Common myeloid progenitor, CD34-positive (primary cell): Measurements from ENCODE around the gene POU4F3.

Experiments used
- CTCF ChIA-PET: fragments of 350-600 bp; sonication (Branson Sonifier 250); formaldehyde crosslinking; loops from one replicate; lab custom pipeline; 2021; ENCODE audit warnings: antibody characterized with exemption; lab: Charles Lee
- POLR2A ChIA-PET: fragments of 350-600 bp; sonication (Branson Sonifier 250); formaldehyde crosslinking; loops from one replicate; lab custom pipeline; 2021; ENCODE audit warnings: antibody characterized with exemption; lab: Charles Lee
- DNase-seq, 3 donors: peaks; one replicate each; pipeline versions ENCODE4 v3.0.0 to v3.0.0-alpha.2; 2013
- H3K27ac ChIP-seq, 2 experiments: 1 replicate in 1 of 2; 2 replicates in 1 of 2; pipeline ENCODE4 v1.7.0; 2013; ENCODE audit warnings: inconsistent platforms in 2 of 2, low read length in 2 of 2, mild to moderate bottlenecking in 2 of 2, low read depth in 1 of 2, moderate library complexity in 1 of 2; ENCODE audit not compliant: severe bottlenecking in 2 of 2, insufficient read depth in 1 of 2, poor library complexity in 1 of 2
- H3K27me3 ChIP-seq, 5 experiments: replicated peaks in 2 of 5; 1 replicate in 3 of 5; 2 replicates in 2 of 5; pipeline versions ENCODE4 v1.6.1 to v1.7.0; 2013; ENCODE audit warnings: low read length in 4 of 5, mild to moderate bottlenecking in 2 of 5, moderate library complexity in 2 of 5, inconsistent platforms in 1 of 5; ENCODE audit not compliant: insufficient read depth in 5 of 5, control insufficient read depth in 4 of 5
- H3K36me3 ChIP-seq, 4 experiments: 1 replicate in 2 of 4; 2 replicates in 2 of 4; pipeline versions ENCODE4 v1.6.1 to v1.7.0; 2013; ENCODE audit warnings: low read length in 3 of 4, control low read depth in 1 of 4, mild to moderate bottlenecking in 1 of 4; ENCODE audit not compliant: control insufficient read depth in 4 of 4, insufficient read depth in 4 of 4
- H3K4me1 ChIP-seq, 4 experiments: 1 replicate in 3 of 4; 2 replicates in 1 of 4; pipeline versions ENCODE4 v1.6.1 to v1.7.1; 2013; ENCODE audit warnings: low read length in 3 of 4, mild to moderate bottlenecking in 3 of 4, control low read depth in 1 of 4, inconsistent platforms in 1 of 4, moderate library complexity in 1 of 4; ENCODE audit not compliant: control insufficient read depth in 4 of 4, insufficient read depth in 4 of 4; ENCODE audit errors: control extremely low read depth in 1 of 4
- H3K4me3 ChIP-seq, 7 experiments: 1 replicate in 4 of 7; 2 replicates in 3 of 7; pipeline versions ENCODE4 v1.5.1 to v1.7.0; 2013; ENCODE audit warnings: mild to moderate bottlenecking in 7 of 7, low read length in 6 of 7, moderate library complexity in 6 of 7, inconsistent platforms in 2 of 7, low read depth in 2 of 7, control low read depth in 1 of 7; ENCODE audit not compliant: insufficient read depth in 4 of 7, control insufficient read depth in 1 of 7; ENCODE audit errors: extremely low read depth in 1 of 7
- H3K9me3 ChIP-seq, 5 experiments: 1 replicate in 4 of 5; 2 replicates in 1 of 5; pipeline versions ENCODE4 v1.6.1 to v1.7.1; 2013; ENCODE audit warnings: low read length in 4 of 5, mild to moderate bottlenecking in 2 of 5, inconsistent platforms in 1 of 5, low read depth in 1 of 5, moderate library complexity in 1 of 5; ENCODE audit not compliant: control insufficient read depth in 4 of 5, insufficient read depth in 2 of 5; ENCODE audit errors: control extremely low read depth in 1 of 5
- WGBS: methylation state at CpG from one replicate; pipeline ENCODE4 v1.1.5; 2013; ENCODE audit not compliant: insufficient coverage; 5-methylcytosine and 5-hydroxymethylcytosine counted together

Gene POU4F3

GRCh38 chr5:146327257-146327870 is 11.3 kb upstream of the POU4F3 start:
- Histone ChIP-seq H3K4me1 (no peaks in the 10 kb centered on the region), H3K36me3 (no peaks in the 10 kb centered on the region), H3K4me3 (no peak overlapping the region), H3K27ac (no peak overlapping the region), H3K27me3 (peaks cover 3 to 51% (median 18%) of the 10 kb centered on the region in 5 experiments), H3K9me3 (peaks cover 0 to 3% (median 0%) of the 10 kb centered on the region in 5 experiments)
- ChIA-PET CTCF (interaction anchor here (0.6 to 1.4 kb wide), 3 partner anchors 12 to 101 kb away, joined by 4 read pairs; no protein-coding TSS in a partner anchor), POLR2A (no interaction called here)
- no peak for DNase-seq
- 75% methylated on average over 4 of the region's 7 CpGs for WGBS

GRCh38 chr5:146327989-146328388 is 10.7 kb upstream of the POU4F3 start:
- CTCF ChIA-PET: interaction anchor here (1.3 to 1.4 kb wide), 2 partner anchors 12 to 13 kb away, joined by 4 read pairs; no protein-coding TSS in a partner anchor

GRCh38 chr5:146329697-146330096 is 8.9 kb upstream of the POU4F3 start:
- POLR2A ChIA-PET: no interaction called here
- DNase-seq: no peak
- Histone ChIP-seq H3K4me3 (no peak overlapping the region), H3K36me3 (no peaks in the 10 kb centered on the region), H3K4me1 (peaks cover 0 to 3% (median 0%) of the 10 kb centered on the region in 4 experiments), H3K27ac (no peak overlapping the region), H3K27me3 (peaks cover 14 to 74% (median 36%) of the 10 kb centered on the region in 5 experiments), H3K9me3 (peaks cover 0 to 3% (median 2%) of the 10 kb centered on the region in 5 experiments)
- CTCF ChIA-PET: interaction anchor here (1.6 kb wide), 1 partner anchor 22 kb away, joined by 3 read pairs; no protein-coding TSS in a partner anchor
- WGBS: no CpG with 5 or more reads among the region's 2 CpGs

More at GRCh38 chr5:146327989-146328388, 10.7 kb upstream of the POU4F3 start:
- 0% methylated on average over 1 of the region's 1 CpG for WGBS
- Histone ChIP-seq H3K27ac (no peak overlapping the region), H3K36me3 (no peaks in the 10 kb centered on the region), H3K27me3 (peaks cover 7 to 57% (median 22%) of the 10 kb centered on the region in 5 experiments), H3K9me3 (peaks cover 0 to 3% (median 0%) of the 10 kb centered on the region in 5 experiments), H3K4me3 (no peak overlapping the region), H3K4me1 (no peaks in the 10 kb centered on the region)
- no peak for DNase-seq
- POLR2A ChIA-PET: no interaction called here

- Histone ChIP-seq H3K9me3 (peaks cover 0 to 3% (median 2%) of the 10 kb centered on the region in 5 experiments), H3K4me1 (peaks cover 0 to 3% (median 0%) of the 10 kb centered on the region in 4 experiments), H3K27me3 (peaks cover 16 to 90% (median 48%) of the 10 kb centered on the region in 5 experiments), H3K4me3 (no peak overlapping the region), H3K27ac (no peak overlapping the region), H3K36me3 (no peaks in the 10 kb centered on the region)
- ChIA-PET POLR2A (no interaction called here), CTCF (no interaction called here)
- no peak for DNase-seq
- WGBS: 0% methylated on average over 2 of the region's 2 CpGs
These were observed 7.2 kb upstream of the POU4F3 start for GRCh38 chr5:146331423-146331822.

GRCh38 chr5:146334074-146334533 is 4.5 kb upstream of the POU4F3 start:
- DNase-seq: peak in 1 of 3 donors; percentile 13
- H3K27me3 ChIP-seq: peaks cover 18 to 97% (median 60%) of the 10 kb centered on the region in 5 experiments
- H3K36me3 ChIP-seq: no peaks in the 10 kb centered on the region
- CTCF ChIA-PET: interaction anchor here (1.0 kb wide), 1 partner anchor 13 kb away, joined by 3 read pairs; no protein-coding TSS in a partner anchor
- WGBS: 2% methylated on average over 10 of the region's 24 CpGs
- H3K27ac ChIP-seq: no peak overlapping the region
- peaks cover 0 to 19% (median 8%) of the 10 kb centered on the region in 4 experiments for H3K4me1 ChIP-seq
- no peak overlapping the region for H3K4me3 ChIP-seq
- POLR2A ChIA-PET: no interaction called here
- H3K9me3 ChIP-seq: peaks cover 0 to 3% (median 2%) of the 10 kb centered on the region in 5 experiments

DNA sequence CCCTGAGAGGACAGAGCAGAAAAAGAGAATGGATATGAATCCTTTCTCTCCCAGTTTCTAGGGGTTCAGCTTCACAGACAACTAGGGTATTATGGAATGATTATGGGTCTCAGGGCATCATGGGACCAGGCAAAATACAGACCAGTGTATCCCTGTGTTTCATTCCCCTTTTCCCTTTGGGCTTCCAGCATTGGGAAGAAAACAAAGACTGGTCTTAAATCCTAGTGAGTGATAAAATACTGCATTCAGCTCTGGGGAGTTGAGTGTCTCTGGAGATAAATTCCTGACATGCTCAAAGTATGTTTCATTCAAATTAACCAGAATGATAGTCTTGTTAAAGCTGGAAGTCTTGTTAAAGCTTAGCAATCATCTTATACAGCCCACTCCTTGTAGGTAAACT is 2.4 kb upstream of the POU4F3 start:
- H3K27me3 ChIP-seq: peaks cover 17 to 100% (median 66%) of the 10 kb centered on the region in 5 experiments

More for the DNA sequence above, 2.4 kb upstream of the POU4F3 start:
- POLR2A ChIA-PET: no interaction called here
- H3K27ac ChIP-seq: no peak overlapping the region
- no peak for DNase-seq
- no peaks in the 10 kb centered on the region for H3K36me3 ChIP-seq
- no peak overlapping the region for H3K4me3 ChIP-seq
- peaks cover 0 to 28% (median 15%) of the 10 kb centered on the region in 4 experiments for H3K4me1 ChIP-seq
- CTCF ChIA-PET: no interaction called here
- H3K9me3 ChIP-seq: peaks cover 0 to 5% (median 2%) of the 10 kb centered on the region in 5 experiments
